Medulla oblongata (tissue), 1 donor: Measurements from ENCODE around the gene UCKL1.
"Not testable (repeated sequence)": the region's sequence is repeated elsewhere in the genome, so short reads cannot be mapped to it uniquely, and the experiment has no call there.

ENCODE experiments used
- DNase-seq: peaks from one replicate; pipeline ENCODE4 v3.0.0-alpha.2; 2015; ENCODE audit errors: extremely low spot score

Gene UCKL1

GRCh38 chr20:63955827-63956663 is at the start of gene UCKL1:
TSS of gene UCKL1 (minus strand) at chr20:63956416. CDS start at chr20:63956372, 44 bp downstream.
- DNase-seq, result peak; percentile 90

GRCh38 chr20:64005394-64005793 is 49.2 kb upstream of the UCKL1 start:
- no peak for DNase-seq

GRCh38 chr20:64003960-64004725 is 47.9 kb upstream of the UCKL1 start:
- DNase-seq, result no peak

- no peak for DNase-seq
These were observed 45.4 kb upstream of the UCKL1 start for GRCh38 chr20:64001607-64002011.

GRCh38 chr20:64000906-64001305 is 44.7 kb upstream of the UCKL1 start:
- no peak for DNase-seq

GRCh38 chr20:63982937-63983336 is 26.7 kb upstream of the UCKL1 start:
- no peak for DNase-seq

GRCh38 chr20:63980806-63981728 is 24.9 kb upstream of the UCKL1 start, which contains the start of gene PRPF6:
TSS of gene PRPF6 (plus strand) at chr20:63981132. CDS start at chr20:63981246, 114 bp downstream.
- peak; percentile 96 for DNase-seq

- DNase-seq, result no peak
These were observed 24.1 kb upstream of the UCKL1 start for GRCh38 chr20:63980317-63980805.

GRCh38 chr20:63979557-63980316 is 23.5 kb upstream of the UCKL1 start, which contains the start of gene SAMD10:
TSS of gene SAMD10 (minus strand) at chr20:63979642. CDS start at chr20:63979467, 175 bp downstream.
- no peak for DNase-seq

- no peak for DNase-seq
These were observed 23.0 kb upstream of the UCKL1 start for GRCh38 chr20:63979229-63979556.

GRCh38 chr20:63978319-63979228 is 22.4 kb upstream of the UCKL1 start:
- no peak for DNase-seq

GRCh38 chr20:63977739-63978276 is 21.6 kb upstream of the UCKL1 start:
- DNase-seq, result no peak

GRCh38 chr20:63976980-63977738 is 20.9 kb upstream of the UCKL1 start:
- DNase-seq, result no peak

- not testable (repeated sequence) for DNase-seq
These were observed 20.3 kb upstream of the UCKL1 start for GRCh38 chr20:63976511-63976910.

- no peak for DNase-seq
These were observed 18.4 kb upstream of the UCKL1 start for GRCh38 chr20:63974402-63975200.

- DNase-seq, result peak; percentile 90
These were observed 17.6 kb upstream of the UCKL1 start for GRCh38 chr20:63973636-63974401.

GRCh38 chr20:63973160-63973479 is 16.9 kb upstream of the UCKL1 start:
- DNase-seq, result no peak
